ENCODE results near the gene CAMSAP1.

DNA sequence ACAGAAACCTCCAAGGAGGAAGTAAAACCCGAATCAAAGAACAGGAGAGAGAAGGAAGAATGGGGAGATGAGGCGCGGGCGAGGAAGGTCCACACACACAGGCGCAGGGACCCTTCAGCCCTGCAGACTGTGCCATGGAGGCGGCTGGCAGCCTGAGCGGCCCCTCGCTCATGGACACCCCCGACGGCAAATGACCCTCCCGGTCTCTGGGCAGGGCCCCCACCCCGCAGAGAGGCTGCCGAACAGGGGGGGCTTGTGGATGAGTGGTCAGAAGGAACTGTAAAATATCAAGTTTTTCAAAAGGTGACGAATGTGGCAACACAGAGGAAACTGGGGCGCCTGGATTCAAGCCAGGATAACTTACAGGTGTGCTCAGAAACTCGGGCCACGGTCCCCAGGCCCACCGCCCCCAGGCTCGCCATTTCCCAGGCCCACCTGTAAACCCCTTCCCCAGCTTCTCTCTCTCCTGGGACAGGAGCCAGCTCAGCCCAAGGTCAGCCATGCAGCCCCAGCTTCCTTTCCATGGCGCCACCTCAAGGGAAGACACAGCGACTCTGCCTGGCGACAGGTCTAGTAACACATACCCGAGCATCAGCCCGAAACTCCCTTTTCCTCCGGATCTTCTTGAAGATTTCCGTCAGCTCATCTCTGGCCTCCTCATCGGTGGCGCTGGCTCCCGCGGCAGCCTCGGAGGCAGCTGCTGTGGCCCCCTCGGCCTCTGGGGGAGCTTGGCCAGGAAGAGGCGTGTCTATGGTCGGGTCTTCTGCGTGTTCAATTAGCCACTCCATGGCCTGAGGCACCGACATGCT lies 37.3 kb upstream of the CAMSAP1 start:
- TF ChIP-seq TAF1 (IDR thresholded peaks at IDR 0.05; ENCODE audit: borderline replicate concordance, low read depth, low read length) (no peak), POLR2A (IDR thresholded peaks at IDR 0.05; ENCODE audit: low read depth, low read length) (no peak), POLR2AphosphoS5 (IDR thresholded peaks at IDR 0.05; ENCODE audit: low read depth, low read length) (no peak)
